ENCODE data around the gene HDAC10.

DNA sequence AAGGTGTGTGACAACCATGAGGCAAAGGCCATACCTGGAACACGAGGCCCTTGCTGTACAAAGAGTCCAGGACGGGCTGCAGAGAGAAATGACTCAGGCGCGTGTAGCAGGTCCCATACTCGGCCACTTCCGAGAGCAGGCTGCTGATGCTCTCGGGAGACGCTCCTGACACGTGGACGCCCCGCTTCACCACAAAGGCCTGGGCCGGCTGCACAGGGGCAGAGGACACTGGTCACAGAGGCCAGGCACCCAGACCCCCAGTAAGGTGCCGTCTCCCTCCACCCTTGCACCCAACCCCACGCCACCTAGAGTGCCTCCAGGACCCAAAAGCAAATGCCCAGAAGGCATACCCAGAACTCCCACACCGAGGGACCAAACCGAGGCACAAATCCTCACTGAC lies 21.7 kb downstream of the HDAC10 start:
- TF ChIP-seq REST (IDR thresholded peaks at IDR 0.05; ENCODE audit: insufficient read depth in 1 of 2, low read depth in 2 of 2, low read length in 2 of 2) (no peak), POLR2AphosphoS5 (IDR thresholded peaks at IDR 0.05; ENCODE audit: low read depth, low read length) (no peak), TAF1 (IDR thresholded peaks at IDR 0.05; ENCODE audit: borderline replicate concordance, insufficient read depth, low read length) (no peak)
